GM19438 (cell line): ENCODE data around the gene CYP2J2.
A peak's percentile ranks its signal among the peaks of the same experiment; 100 is the strongest.
"Not testable (repeated sequence)": the region's sequence is repeated elsewhere in the genome, so short reads cannot be mapped to it uniquely, and the experiment has no call there.

Source experiments
- ATAC-seq: cut with Tn5 transposase; IDR thresholded peaks from one replicate; pipeline ENCODE4 v1.9.1; 2021; ENCODE audit warnings: low read depth; ENCODE audit not compliant: unreplicated experiment

CYP2J2 gene

GRCh38 chr1:59926381-59927123, at the start of gene CYP2J2:
TSS of gene CYP2J2 (minus strand) at chr1:59926773. CDS start at chr1:59926746, 27 bp downstream.
- ATAC-seq: peak; percentile 79

- no peak for ATAC-seq
Measured at GRCh38 chr1:59973719-59974118, 47.1 kb upstream of the CYP2J2 start.

GRCh38 chr1:59972216-59972927, 45.8 kb upstream of the CYP2J2 start:
- ATAC-seq: no peak

- peak; percentile 86 for ATAC-seq
Measured at GRCh38 chr1:59971464-59971911, 44.9 kb upstream of the CYP2J2 start.

GRCh38 chr1:59969542-59970175, 43.1 kb upstream of the CYP2J2 start:
- ATAC-seq: not testable (repeated sequence)

- not testable (repeated sequence) for ATAC-seq
Measured at GRCh38 chr1:59968746-59969145, 42.2 kb upstream of the CYP2J2 start.

- ATAC-seq: no peak
Measured at GRCh38 chr1:59967780-59968179, 41.2 kb upstream of the CYP2J2 start.

- ATAC-seq: no peak
Measured at GRCh38 chr1:59967141-59967697, 40.6 kb upstream of the CYP2J2 start.

GRCh38 chr1:59952065-59952464, 25.5 kb upstream of the CYP2J2 start:
- ATAC-seq: no peak

- no peak for ATAC-seq
Measured at GRCh38 chr1:59949648-59950047, 23.1 kb upstream of the CYP2J2 start.

- ATAC-seq: no peak
Measured at GRCh38 chr1:59948990-59949389, 22.4 kb upstream of the CYP2J2 start.

- ATAC-seq: peak; percentile 91
Measured at GRCh38 chr1:59947047-59947938, 20.7 kb upstream of the CYP2J2 start.

- no peak for ATAC-seq
Measured at GRCh38 chr1:59945790-59946189, 19.2 kb upstream of the CYP2J2 start.

- ATAC-seq: no peak
Measured at GRCh38 chr1:59939393-59939792, 12.8 kb upstream of the CYP2J2 start.

GRCh38 chr1:59937636-59938210, 11.2 kb upstream of the CYP2J2 start:
- no peak for ATAC-seq

- ATAC-seq: no peak
Measured at GRCh38 chr1:59936358-59936821, 9.8 kb upstream of the CYP2J2 start.

- no peak for ATAC-seq
Measured at GRCh38 chr1:59928996-59929395, 2.4 kb upstream of the CYP2J2 start.

GRCh38 chr1:59927213-59927612, 640 bp upstream of the CYP2J2 start:
- no peak for ATAC-seq

- ATAC-seq: no peak
Measured at GRCh38 chr1:59924653-59925052, 1.9 kb downstream of the CYP2J2 start.
